GM18868 (cell line): ENCODE measurements around the gene TCF7L2.
"Not testable (repeated sequence)": the region's sequence is repeated elsewhere in the genome, so short reads cannot be mapped to it uniquely, and the experiment has no call there.

ENCODE experiments used
- ATAC-seq: cut with Tn5 transposase; IDR thresholded peaks from one replicate; pipeline ENCODE4 v1.9.1; 2021; ENCODE audit warnings: mild to moderate bottlenecking, moderate library complexity; ENCODE audit not compliant: unreplicated experiment

The TCF7L2 gene

GRCh38 chr10:113061557-113061956, 111.5 kb downstream of the TCF7L2 start:
- ATAC-seq: no peak

GRCh38 chr10:113063043-113063967, 113.3 kb downstream of the TCF7L2 start:
- no peak for ATAC-seq

- ATAC-seq: no peak
Observed at GRCh38 chr10:113064039-113064438, 114.0 kb downstream of the TCF7L2 start.

GRCh38 chr10:113066120-113066519, 116.1 kb downstream of the TCF7L2 start:
- not testable (repeated sequence) for ATAC-seq

GRCh38 chr10:113066561-113067312, 116.7 kb downstream of the TCF7L2 start:
- no peak for ATAC-seq

- no peak for ATAC-seq
Observed at GRCh38 chr10:113067501-113067900, 117.5 kb downstream of the TCF7L2 start.

- no peak for ATAC-seq
Observed at GRCh38 chr10:113068178-113068890, 118.3 kb downstream of the TCF7L2 start.

GRCh38 chr10:113069595-113069994, 119.5 kb downstream of the TCF7L2 start:
- no peak for ATAC-seq

GRCh38 chr10:113071446-113071845, 121.4 kb downstream of the TCF7L2 start:
- no peak for ATAC-seq

GRCh38 chr10:113073549-113074189, 123.6 kb downstream of the TCF7L2 start:
- ATAC-seq: no peak

GRCh38 chr10:113076949-113077348, 126.9 kb downstream of the TCF7L2 start:
- no peak for ATAC-seq

GRCh38 chr10:113078282-113078907, 128.3 kb downstream of the TCF7L2 start:
- no peak for ATAC-seq

- ATAC-seq: no peak
Observed at GRCh38 chr10:113080061-113080924, 130.2 kb downstream of the TCF7L2 start.

GRCh38 chr10:113080925-113081229, 130.8 kb downstream of the TCF7L2 start:
- ATAC-seq: no peak

GRCh38 chr10:113084031-113084430, 134.0 kb downstream of the TCF7L2 start:
- ATAC-seq: no peak

GRCh38 chr10:113085776-113086175, 135.7 kb downstream of the TCF7L2 start:
- no peak for ATAC-seq

- ATAC-seq: no peak
Observed at GRCh38 chr10:113086282-113086681, 136.2 kb downstream of the TCF7L2 start.

GRCh38 chr10:113087165-113088029, 137.3 kb downstream of the TCF7L2 start:
- ATAC-seq: no peak

- ATAC-seq: no peak
Observed at GRCh38 chr10:113088194-113088593, 138.1 kb downstream of the TCF7L2 start.
